DND-41 (cell line): ENCODE data around the gene PRPF40B.

ENCODE experiments used
- CTCF ChIP-seq: IDR thresholded peaks from 2 replicates; pipeline ENCODE4 v1.5.1; 2012; ENCODE audit warnings: borderline replicate concordance, low read length, moderate library complexity, mild to moderate bottlenecking; ENCODE audit not compliant: poor library complexity, severe bottlenecking; ENCODE audit errors: extremely low read depth
- EZH2 ChIP-seq: IDR thresholded peaks from 3 replicates; pipeline ENCODE4 v1.6.1; 2012; ENCODE audit warnings: borderline replicate concordance, low read depth, mild to moderate bottlenecking, moderate library complexity, low read length, inconsistent platforms; ENCODE audit not compliant: severe bottlenecking

GRCh38 chr12:49683599-49684309, 60.4 kb downstream of the PRPF40B start:
- TF ChIP-seq CTCF, result no peak
- TF ChIP-seq EZH2, result no peak
